GM23338 (cell line): ENCODE data around the gene ZDHHC18. TPM values are rescaled to one million over a fixed set of nuclear protein-coding genes. Genes with fewer than 3 reads are reported as not detected.

Experiments
- ATAC-seq: fragments of 200-7000 bp; cut with Tn5 transposase; 3 replicates; pipeline ENCODE4 v1.9.1; 2020
- DNase-seq: peaks from one replicate; pipeline ENCODE4 v3.0.0-alpha.2; 2015; ENCODE audit warnings: low spot score
- H2AFZ ChIP-seq: fragments of 200-600 bp; sonication (generic); 2 replicates; pipeline ENCODE4 v1.8.0; 2016; ENCODE audit warnings: antibody characterized with exemption, mild to moderate bottlenecking, moderate library complexity
- H3F3A ChIP-seq: fragments of 200-600 bp; sonication (generic); replicated peaks from 2 replicates; pipeline ENCODE4 v1.8.0; 2017; ENCODE audit warnings: antibody characterized with exemption, mixed run types, low read depth
- H3K27ac ChIP-seq: fragments of 200-600 bp; sonication (generic); 2 replicates; pipeline ENCODE4 v1.6.1; 2016; ENCODE audit warnings: low read depth
- H3K27me3 ChIP-seq: fragments of 200-600 bp; sonication (generic); 2 replicates; pipeline ENCODE4 v1.8.0; 2016; ENCODE audit warnings: mild to moderate bottlenecking, mixed run types, moderate library complexity; ENCODE audit not compliant: insufficient read depth
- H3K36me3 ChIP-seq: fragments of 200-600 bp; sonication (generic); 2 replicates; pipeline ENCODE4 v1.8.0; 2016; ENCODE audit warnings: mild to moderate bottlenecking; ENCODE audit not compliant: insufficient read depth
- H3K4me1 ChIP-seq: fragments of 200-600 bp; sonication (generic); 2 replicates; pipeline ENCODE4 v1.8.0; 2016; ENCODE audit warnings: mild to moderate bottlenecking, moderate library complexity; ENCODE audit not compliant: insufficient read depth
- H3K4me2 ChIP-seq: fragments of 200-600 bp; sonication (generic); 2 replicates; pipeline ENCODE4 v1.7.1; 2017; ENCODE audit warnings: mixed run types
- H3K4me3 ChIP-seq: fragments of 200-600 bp; sonication (generic); 2 replicates; pipeline ENCODE4 v1.6.1; 2016; ENCODE audit warnings: mixed run types
- H3K79me2 ChIP-seq: fragments of 200-600 bp; sonication (generic); replicated peaks from 2 replicates; pipeline ENCODE4 v1.8.0; 2017; ENCODE audit warnings: mild to moderate bottlenecking; ENCODE audit not compliant: insufficient read depth
- H3K9me2 ChIP-seq: fragments of 200-600 bp; sonication (generic); 2 replicates; pipeline ENCODE4 v1.8.0; 2017; ENCODE audit not compliant: insufficient read depth
- H4K20me1 ChIP-seq: fragments of 200-600 bp; sonication (generic); replicated peaks from 2 replicates; pipeline ENCODE4 v1.8.0; 2017; ENCODE audit warnings: mild to moderate bottlenecking; ENCODE audit not compliant: insufficient read depth
- H3K27ac Mint-ChIP-seq: 2 replicates; pipeline ENCODE4 v1.8.0; 2020; ENCODE audit warnings: inconsistent platforms, mild to moderate bottlenecking, moderate library complexity, mixed read lengths
- H3K27me3 Mint-ChIP-seq: 3 replicates; pipeline ENCODE4 v1.8.0; 2022; ENCODE audit warnings: low read depth, mild to moderate bottlenecking, moderate library complexity, mixed read lengths, inconsistent platforms; ENCODE audit not compliant: insufficient read depth, poor library complexity
- H3K36me3 Mint-ChIP-seq: 3 replicates; pipeline ENCODE4 v1.8.0; 2021; ENCODE audit warnings: low read depth, mild to moderate bottlenecking, inconsistent platforms, moderate library complexity, mixed read lengths
- H3K4me1 Mint-ChIP-seq: 3 replicates; pipeline ENCODE4 v1.8.0; 2020; ENCODE audit warnings: mild to moderate bottlenecking, inconsistent platforms, mixed read lengths
- H3K4me3 Mint-ChIP-seq: 3 replicates; pipeline ENCODE4 v1.8.0; 2021; ENCODE audit warnings: moderate library complexity, mild to moderate bottlenecking, inconsistent platforms, mixed read lengths
- H3K9me3 Mint-ChIP-seq: 3 replicates; pipeline ENCODE4 v1.8.0; 2020; ENCODE audit warnings: moderate library complexity, mild to moderate bottlenecking, inconsistent platforms, mixed read lengths
- CREB1 ChIP-seq: fragments of 250-450 bp; sonication (Bioruptor Pico); IDR thresholded peaks from 2 replicates; pipeline ENCODE4 v1.5.0; 2020; ENCODE audit warnings: low read depth, mild to moderate bottlenecking, moderate library complexity
- CTCF ChIP-seq, 2 experiments: fragments of 200-600 bp in 1 of 2; sonication (generic) in 1 of 2; conservative IDR thresholded peaks; 2 replicates each; pipeline versions ENCODE4 v1.5.1 to v1.6.1; 2016 to 2017; ENCODE audit warnings: antibody characterized with exemption in 2 of 2, low read depth in 2 of 2, mild to moderate bottlenecking in 2 of 2, moderate library complexity in 1 of 2
- ETS1 ChIP-seq: IDR thresholded peaks from 2 replicates; pipeline ENCODE4 v1.6.1; 2016; ENCODE audit warnings: antibody characterized with exemption
- EZH2 ChIP-seq: fragments of 200-600 bp; sonication (generic); IDR thresholded peaks from one replicate; pipeline ENCODE4 v1.8.0; 2017; ENCODE audit warnings: antibody characterized with exemption, mild to moderate bottlenecking, low read depth; ENCODE audit not compliant: unreplicated experiment
- JUNB ChIP-seq: IDR thresholded peaks from one replicate; pipeline ENCODE4 v1.6.1; 2016; ENCODE audit warnings: antibody characterized with exemption; ENCODE audit not compliant: unreplicated experiment
- NANOG ChIP-seq: IDR thresholded peaks from 2 replicates; pipeline ENCODE4 v1.6.1; 2016; ENCODE audit warnings: antibody characterized with exemption, borderline replicate concordance
- POLR2AphosphoS5 ChIP-seq: IDR thresholded peaks from 2 replicates; pipeline ENCODE4 v1.6.1; 2016; ENCODE audit warnings: antibody characterized with exemption, low read depth
- REST ChIP-seq: IDR thresholded peaks from one replicate; pipeline ENCODE4 v1.6.1; 2018; ENCODE audit warnings: antibody characterized with exemption; ENCODE audit not compliant: unreplicated experiment
- STAT1 ChIP-seq: IDR thresholded peaks from one replicate; pipeline ENCODE4 v1.6.1; 2016; ENCODE audit warnings: antibody characterized with exemption; ENCODE audit not compliant: unreplicated experiment
- ZNF331 ChIP-seq: fragments of 250-450 bp; sonication (Bioruptor Pico); IDR thresholded peaks from 2 replicates; pipeline ENCODE4 v1.5.0; 2020; ENCODE audit warnings: low read depth, mild to moderate bottlenecking, moderate library complexity
- polyA plus RNA-seq: library from polyadenylated mRNA; unstranded; fragments of >200 nt; fragmentation: Nextera tagmentation; extraction: Ambion mirVana; gene quantifications from 2 replicates; pipeline ENCODE4 v1.2.1, GENCODE V29; 2016
- total RNA-seq: library from RNA; depleted of rRNA; stranded (reverse); fragments of >200 nt; shearing (Covaris generic); gene quantifications from 2 replicates; pipeline ENCODE4 v1.2.3, GENCODE V29; 2014

Gene ZDHHC18
- total and polyA plus RNA-seq, 2 experiments from 2014 or later: 6.3 to 26.8 TPM

- Histone ChIP-seq H3K4me1 (no peaks in the 10 kb centered on the region), H2AFZ (no peak overlapping the region), H3K27me3 (no peaks in the 10 kb centered on the region), H3F3A (no peaks in the 10 kb centered on the region), H3K4me3 (no peak overlapping the region), H3K79me2 (no peaks in the 10 kb centered on the region), H3K9me2 (no peaks in the 10 kb centered on the region), H3K36me3 (0 out of 2 replicates have a peak, but pooled peaks cover 5% of the 10 kb centered on the region), H4K20me1 (peaks cover 9% of the 10 kb centered on the region), H3K27ac (no peak overlapping the region), H3K4me2 (no peak overlapping the region)
- H3K27ac Mint-ChIP-seq: no peak overlapping the region
- TF ChIP-seq CTCF (conservative IDR thresholded peaks at IDR 0.05; ENCODE audit: low read depth in 2 of 2) (no peak), STAT1 (no peak), JUNB (no peak), REST (no peak), CREB1 (CRISPR knock-in tag) (no peak), ETS1 (no peak), EZH2 (no peak), POLR2AphosphoS5 (no peak), ZNF331 (no peak), NANOG (no peak)
- H3K4me3 Mint-ChIP-seq: no peak overlapping the region
- H3K27me3 Mint-ChIP-seq: peaks cover 5% of the 10 kb centered on the region
- H3K36me3 Mint-ChIP-seq: peaks cover 42% of the 10 kb centered on the region
- no peaks in the 10 kb centered on the region for H3K9me3 Mint-ChIP-seq
- DNase-seq (no peak), ATAC-seq (no peak)
- no peaks in the 10 kb centered on the region for H3K4me1 Mint-ChIP-seq
These were observed 12.2 kb downstream of the ZDHHC18 start for GRCh38 chr1:26838474-26839338.
